H9 (cell line): Measurements from ENCODE around the gene PRR29. TPM values are rescaled to one million over a fixed set of nuclear protein-coding genes. Genes with fewer than 3 reads are reported as not detected.

Experiments
- DNase-seq: peaks from one replicate; pipeline ENCODE4 v3.0.0-alpha.2; 2017
- H2AFZ ChIP-seq: one replicate; pipeline ENCODE4 v1.6.1; 2013; ENCODE audit warnings: mild to moderate bottlenecking, low read length, control low read depth, moderate library complexity
- H2AK5ac ChIP-seq: 2 replicates; pipeline ENCODE4 v1.6.1; 2013; ENCODE audit warnings: low read length, control low read depth, mixed read lengths; ENCODE audit not compliant: insufficient read length
- H2BK120ac ChIP-seq: one replicate; pipeline ENCODE4 v1.6.1; 2013; ENCODE audit warnings: low read depth, mild to moderate bottlenecking, low read length, control low read depth, inconsistent platforms; ENCODE audit not compliant: poor library complexity, severe bottlenecking
- H2BK12ac ChIP-seq: 2 replicates; pipeline ENCODE4 v1.6.1; 2013; ENCODE audit warnings: low read length, control low read depth, mixed read lengths, low read depth; ENCODE audit not compliant: insufficient read length
- H2BK15ac ChIP-seq: 2 replicates; pipeline ENCODE4 v1.6.1; 2013; ENCODE audit warnings: low read depth, low read length, control low read depth
- H2BK20ac ChIP-seq: one replicate; pipeline ENCODE4 v1.6.1; 2013; ENCODE audit warnings: low read depth, mild to moderate bottlenecking, low read length, control low read depth, inconsistent platforms; ENCODE audit not compliant: poor library complexity, severe bottlenecking
- H2BK5ac ChIP-seq: 2 replicates; pipeline ENCODE4 v1.6.1; 2013; ENCODE audit warnings: low read length, control low read depth, mixed read lengths; ENCODE audit not compliant: insufficient read length
- H3K14ac ChIP-seq: 2 replicates; pipeline ENCODE4 v1.6.1; 2013; ENCODE audit warnings: low read length, control low read depth; ENCODE audit not compliant: insufficient read depth
- H3K18ac ChIP-seq: 2 replicates; pipeline ENCODE4 v1.6.1; 2013; ENCODE audit warnings: low read depth, mild to moderate bottlenecking, mixed read lengths, low read length, control low read depth; ENCODE audit not compliant: insufficient read length
- H3K23ac ChIP-seq: 2 replicates; pipeline ENCODE4 v1.6.1; 2013; ENCODE audit warnings: low read length, control low read depth, mixed read lengths, low read depth; ENCODE audit not compliant: insufficient read length
- H3K23me2 ChIP-seq: 2 replicates; pipeline ENCODE4 v1.6.1; 2013; ENCODE audit warnings: low read depth, mild to moderate bottlenecking, mixed read lengths, low read length, control low read depth; ENCODE audit not compliant: insufficient read length, poor library complexity, severe bottlenecking
- H3K27ac ChIP-seq: 2 replicates; pipeline ENCODE4 v1.5.1; 2013; ENCODE audit warnings: low read length, control low read depth, mixed read lengths, low read depth; ENCODE audit not compliant: insufficient read length
- H3K27me3 ChIP-seq: 2 replicates; pipeline ENCODE4 v1.6.1; 2013; ENCODE audit warnings: low read length, control low read depth, inconsistent platforms; ENCODE audit not compliant: insufficient read depth
- H3K4ac ChIP-seq: 2 replicates; pipeline ENCODE4 v1.6.1; 2013; ENCODE audit warnings: low read depth, mild to moderate bottlenecking, control low read depth, inconsistent platforms, low read length, moderate library complexity
- H3K4me1 ChIP-seq: 2 replicates; pipeline ENCODE4 v1.6.1; 2013; ENCODE audit warnings: low read length, control low read depth, inconsistent platforms; ENCODE audit not compliant: insufficient read depth
- H3K4me2 ChIP-seq: 2 replicates; pipeline ENCODE4 v1.6.1; 2013; ENCODE audit warnings: low read length, control low read depth, mixed read lengths; ENCODE audit not compliant: insufficient read length, insufficient read depth
- H3K56ac ChIP-seq: 2 replicates; pipeline ENCODE4 v1.6.1; 2013; ENCODE audit warnings: low read depth, mild to moderate bottlenecking, mixed read lengths, low read length, control low read depth; ENCODE audit not compliant: insufficient read length
- H3K79me1 ChIP-seq: 2 replicates; pipeline ENCODE4 v1.6.1; 2013; ENCODE audit warnings: low read depth, mild to moderate bottlenecking, moderate library complexity, low read length, control low read depth, inconsistent platforms; ENCODE audit not compliant: insufficient read depth, poor library complexity, severe bottlenecking
- H3K79me2 ChIP-seq: 2 replicates; pipeline ENCODE4 v1.6.1; 2013; ENCODE audit warnings: low read length, control low read depth, inconsistent platforms; ENCODE audit not compliant: insufficient read depth
- H3K9ac ChIP-seq: 2 replicates; pipeline ENCODE4 v1.6.1; 2013; ENCODE audit warnings: low read length, control low read depth, mixed read lengths; ENCODE audit not compliant: insufficient read length; ENCODE audit errors: extremely low read depth
- H3K9me3 ChIP-seq: one replicate; pipeline ENCODE4 v1.6.1; 2013; ENCODE audit warnings: low read depth, low read length, inconsistent platforms; ENCODE audit not compliant: control insufficient read depth
- H3T11ph ChIP-seq: one replicate; pipeline ENCODE4 v1.6.1; 2013; ENCODE audit warnings: mild to moderate bottlenecking, low read length, control low read depth, inconsistent platforms
- H4K20me1 ChIP-seq: one replicate; pipeline ENCODE4 v1.6.1; 2013; ENCODE audit not compliant: control insufficient read depth, insufficient read length, insufficient read depth
- H4K5ac ChIP-seq: 2 replicates; pipeline ENCODE4 v1.6.1; 2013; ENCODE audit warnings: low read depth, mild to moderate bottlenecking, mixed read lengths, low read length, control low read depth; ENCODE audit not compliant: insufficient read length
- H4K8ac ChIP-seq: replicated peaks from 2 replicates; pipeline ENCODE4 v1.6.1; 2013; ENCODE audit warnings: low read length, control low read depth, mixed read lengths, low read depth; ENCODE audit not compliant: insufficient read length
- H4K91ac ChIP-seq: 2 replicates; pipeline ENCODE4 v1.6.1; 2013; ENCODE audit warnings: low read depth, mild to moderate bottlenecking, moderate library complexity, mixed read lengths, low read length, control low read depth; ENCODE audit not compliant: insufficient read length
- H3K27ac Mint-ChIP-seq, 3 experiments: 2 replicates in 2 of 3; 3 replicates in 1 of 3; pipeline ENCODE4 v1.8.0; 2020 to 2021; ENCODE audit warnings: mixed read lengths in 3 of 3, mild to moderate bottlenecking in 1 of 3, moderate library complexity in 1 of 3
- H3K27me3 Mint-ChIP-seq: 2 replicates; pipeline ENCODE4 v1.8.0; 2021; ENCODE audit warnings: low read depth, mild to moderate bottlenecking, moderate library complexity, mixed read lengths
- H3K36me3 Mint-ChIP-seq, 3 experiments: 2 replicates in 2 of 3; 3 replicates in 1 of 3; pipeline ENCODE4 v1.8.0; 2020 to 2021; ENCODE audit warnings: low read depth in 3 of 3, mixed read lengths in 3 of 3; ENCODE audit not compliant: insufficient read depth in 1 of 3
- H3K4me1 Mint-ChIP-seq, 2 experiments: 2 replicates each; pipeline ENCODE4 v1.8.0; 2020; ENCODE audit warnings: mixed read lengths in 2 of 2
- H3K4me3 Mint-ChIP-seq, 2 experiments: 2 replicates in 1 of 2; 3 replicates in 1 of 2; pipeline ENCODE4 v1.8.0; 2020 to 2021; ENCODE audit warnings: mild to moderate bottlenecking in 2 of 2, mixed read lengths in 2 of 2, moderate library complexity in 1 of 2
- H3K9me3 Mint-ChIP-seq, 2 experiments: 2 replicates in 1 of 2; 3 replicates in 1 of 2; pipeline ENCODE4 v1.8.0; 2020; ENCODE audit warnings: mild to moderate bottlenecking in 2 of 2, mixed read lengths in 2 of 2, moderate library complexity in 1 of 2
- WGBS: extraction: QIAGEN DNeasy Blood & Tissue Kit; methylation state at CpG from one replicate; pipeline ENCODE4 v1.1.7; 2013; ENCODE audit warnings: missing lambda C conversion rate, low lambda C conversion rate, mixed read lengths; ENCODE audit not compliant: insufficient read length; ENCODE audit errors: extremely low coverage; 5-methylcytosine and 5-hydroxymethylcytosine counted together
- total RNA-seq: library from RNA; stranded (reverse); gene quantifications from 2 replicates; pipeline ENCODE4 v1.2.1, GENCODE V29; 2021
- TF ChIP-seq, protein P1 (sequence below): fragments of 200-600 bp; sonication (generic); conservative IDR thresholded peaks from 3 replicates; pipeline ENCODE4 v1.8.0; 2021; ENCODE audit warnings: antibody characterized with exemption, mild to moderate bottlenecking

The PRR29 gene
- total RNA-seq, 1 experiment from 2014 or later: 0.87 TPM

DNA sequence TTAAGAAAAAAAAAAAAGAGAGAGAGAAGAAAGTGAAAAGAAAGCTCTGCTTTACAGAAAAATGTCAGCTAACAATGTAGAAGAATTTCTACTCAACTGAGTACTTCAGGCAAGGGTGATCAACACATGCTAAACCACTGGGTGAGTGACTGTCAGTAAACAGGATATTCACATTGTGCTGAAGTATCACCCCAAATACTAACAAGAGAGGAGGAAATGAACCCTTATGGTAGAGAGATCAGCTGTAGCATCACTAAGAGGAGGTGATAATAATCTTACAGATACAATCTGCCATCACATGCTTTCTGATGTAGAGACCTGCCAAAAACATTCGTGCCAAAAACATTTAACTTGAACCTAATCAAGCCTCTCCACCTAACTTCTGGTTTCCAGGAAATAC is 53.0 kb downstream of the PRR29 start:
- Histone ChIP-seq H2BK5ac (no peak overlapping the region), H3K23ac (no peak overlapping the region), H3K4ac (no peak overlapping the region), H4K91ac (no peak overlapping the region), H3K18ac (no peak overlapping the region), H4K5ac (no peak overlapping the region), H3K4me1 (peaks cover 4% of the 10 kb centered on the region; the same call in 1 of the 2 replicates), H3K27ac (no peak overlapping the region), H3K9me3 (no peaks in the 10 kb centered on the region), H3K56ac (no peak overlapping the region), H3K23me2 (no peaks in the 10 kb centered on the region), H2BK120ac (no peak overlapping the region), H2BK12ac (no peak overlapping the region), H2AFZ (no peak overlapping the region), H2BK20ac (no peak overlapping the region), H3K14ac (no peak overlapping the region), H3K79me2 (no peaks in the 10 kb centered on the region), H4K8ac (no peak overlapping the region), H3K27me3 (no peaks in the 10 kb centered on the region), H3K9ac (no peak overlapping the region), H2AK5ac (no peak overlapping the region), H4K20me1 (no peaks in the 10 kb centered on the region), H3K79me1 (no peaks in the 10 kb centered on the region), H3K4me2 (no peak overlapping the region), H3T11ph (no peak overlapping the region), H2BK15ac (no peak overlapping the region)
- Mint-ChIP-seq H3K27ac (no peak overlapping the region), H3K9me3 (no peaks in the 10 kb centered on the region), H3K4me1 (peaks cover 5 to 7% of the 10 kb centered on the region in 2 experiments), H3K36me3 (peaks cover 0 to 16% (median 0%) of the 10 kb centered on the region in 3 experiments; a peak in 5 of 7 replicates), H3K4me3 (no peak overlapping the region), H3K27me3 (no peaks in the 10 kb centered on the region)
- no CpG with 5 or more reads among the region's 1 CpG for WGBS
- no peak for DNase-seq
- TF ChIP-seq, protein P1, sequence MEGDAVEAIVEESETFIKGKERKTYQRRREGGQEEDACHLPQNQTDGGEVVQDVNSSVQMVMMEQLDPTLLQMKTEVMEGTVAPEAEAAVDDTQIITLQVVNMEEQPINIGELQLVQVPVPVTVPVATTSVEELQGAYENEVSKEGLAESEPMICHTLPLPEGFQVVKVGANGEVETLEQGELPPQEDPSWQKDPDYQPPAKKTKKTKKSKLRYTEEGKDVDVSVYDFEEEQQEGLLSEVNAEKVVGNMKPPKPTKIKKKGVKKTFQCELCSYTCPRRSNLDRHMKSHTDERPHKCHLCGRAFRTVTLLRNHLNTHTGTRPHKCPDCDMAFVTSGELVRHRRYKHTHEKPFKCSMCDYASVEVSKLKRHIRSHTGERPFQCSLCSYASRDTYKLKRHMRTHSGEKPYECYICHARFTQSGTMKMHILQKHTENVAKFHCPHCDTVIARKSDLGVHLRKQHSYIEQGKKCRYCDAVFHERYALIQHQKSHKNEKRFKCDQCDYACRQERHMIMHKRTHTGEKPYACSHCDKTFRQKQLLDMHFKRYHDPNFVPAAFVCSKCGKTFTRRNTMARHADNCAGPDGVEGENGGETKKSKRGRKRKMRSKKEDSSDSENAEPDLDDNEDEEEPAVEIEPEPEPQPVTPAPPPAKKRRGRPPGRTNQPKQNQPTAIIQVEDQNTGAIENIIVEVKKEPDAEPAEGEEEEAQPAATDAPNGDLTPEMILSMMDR: no peak
